ENCODE data around the gene ZCCHC8.
"Not testable (repeated sequence)": the region's sequence is repeated elsewhere in the genome, so short reads cannot be mapped to it uniquely, and the experiment has no call there.

Gene ZCCHC8

DNA sequence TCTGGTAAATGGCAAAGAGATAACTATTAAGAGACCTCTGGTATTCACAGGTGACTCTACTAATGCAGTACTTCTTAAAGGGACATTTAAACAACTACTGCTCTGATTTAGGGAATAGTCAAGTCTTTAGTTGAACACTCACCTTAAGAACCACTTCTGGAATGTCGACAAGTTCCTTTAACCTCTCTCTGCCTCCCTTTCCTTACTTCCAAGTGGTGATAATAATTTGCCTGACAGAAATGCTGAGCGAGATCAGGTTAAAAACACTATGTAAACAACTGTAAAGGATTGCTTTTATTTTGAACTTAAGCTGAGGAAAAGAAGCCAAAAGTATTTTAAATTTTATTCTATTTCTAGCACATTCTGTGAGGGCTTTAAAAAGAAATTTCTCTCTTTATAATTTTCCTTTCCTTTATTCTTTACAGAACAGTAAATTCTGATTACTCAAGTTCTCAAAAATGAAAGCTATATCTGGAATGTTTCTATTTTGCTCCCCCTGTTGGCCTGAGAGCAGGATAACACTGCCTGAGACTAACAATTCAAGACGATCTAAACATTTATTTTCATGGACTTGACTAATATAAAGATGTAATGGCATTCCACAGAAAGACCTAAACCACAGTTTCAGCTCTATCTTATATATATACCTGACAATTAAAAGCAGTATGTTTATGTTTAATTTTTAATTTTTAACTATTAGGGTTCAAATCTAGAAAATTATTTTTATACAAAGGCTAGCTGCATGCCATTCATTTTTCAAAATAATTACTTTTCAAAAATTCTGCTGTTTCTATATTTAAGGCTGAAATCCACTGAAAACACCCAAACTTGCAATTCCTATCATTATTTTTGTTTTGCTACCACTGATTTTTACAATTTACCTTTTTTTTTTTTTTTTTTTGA is 29.2 kb downstream of the ZCCHC8 start:
- no peak for DNase-seq (ENCODE audit: low read depth in 2 of 2)

GRCh38 chr12:122470576-122470975 is 30.2 kb downstream of the ZCCHC8 start:
- DNase-seq (ENCODE audit: low read depth in 2 of 2): not testable (repeated sequence)

DNA sequence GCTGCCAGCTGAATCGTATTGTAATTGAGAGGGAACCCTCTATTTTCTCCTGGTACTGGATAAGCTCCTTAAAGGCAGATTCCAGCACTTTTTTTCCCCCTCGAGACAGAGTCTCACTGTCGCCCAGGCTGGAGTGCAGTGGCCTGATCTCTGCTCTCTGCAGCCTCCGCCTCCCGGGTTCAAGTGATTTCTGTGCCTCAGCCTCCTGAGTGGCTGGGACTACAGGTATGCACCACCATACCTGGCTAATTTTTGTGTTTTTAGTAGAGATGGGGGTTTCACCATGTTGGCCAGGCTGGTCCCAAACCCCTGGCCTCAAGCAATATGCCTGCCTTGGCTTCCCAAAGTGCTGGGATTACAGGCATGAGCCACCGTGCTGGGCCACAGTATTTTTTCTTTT is 30.9 kb downstream of the ZCCHC8 start:
- not testable (repeated sequence) for DNase-seq (ENCODE audit: low read depth in 2 of 2)

GRCh38 chr12:122467983-122468382 is 32.7 kb downstream of the ZCCHC8 start:
- DNase-seq (ENCODE audit: low read depth in 2 of 2): no peak

GRCh38 chr12:122464317-122465042 is 36.3 kb downstream of the ZCCHC8 start:
- not testable (repeated sequence) for DNase-seq (ENCODE audit: low read depth in 2 of 2)

DNA sequence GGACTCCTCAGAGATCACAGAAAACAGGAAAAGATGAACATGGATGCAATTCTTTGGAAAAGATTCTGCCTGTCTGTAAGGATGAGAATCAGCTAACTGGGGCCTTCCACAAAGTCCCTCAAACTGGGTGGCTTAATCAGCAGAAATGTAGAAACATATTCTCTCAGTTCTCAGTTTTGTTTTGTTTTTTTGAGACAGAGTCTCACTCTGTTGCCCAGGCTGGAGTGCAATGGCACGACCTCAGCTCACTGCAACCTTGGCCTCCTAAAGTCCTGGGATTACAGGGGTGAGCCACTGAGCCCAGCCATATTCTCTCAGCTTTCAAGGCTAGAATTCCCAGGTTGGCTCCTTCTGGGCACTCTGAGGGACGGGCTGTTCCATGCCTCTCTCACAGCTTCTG is 40.1 kb downstream of the ZCCHC8 start:
- DNase-seq (ENCODE audit: low read depth in 2 of 2): no peak

DNA sequence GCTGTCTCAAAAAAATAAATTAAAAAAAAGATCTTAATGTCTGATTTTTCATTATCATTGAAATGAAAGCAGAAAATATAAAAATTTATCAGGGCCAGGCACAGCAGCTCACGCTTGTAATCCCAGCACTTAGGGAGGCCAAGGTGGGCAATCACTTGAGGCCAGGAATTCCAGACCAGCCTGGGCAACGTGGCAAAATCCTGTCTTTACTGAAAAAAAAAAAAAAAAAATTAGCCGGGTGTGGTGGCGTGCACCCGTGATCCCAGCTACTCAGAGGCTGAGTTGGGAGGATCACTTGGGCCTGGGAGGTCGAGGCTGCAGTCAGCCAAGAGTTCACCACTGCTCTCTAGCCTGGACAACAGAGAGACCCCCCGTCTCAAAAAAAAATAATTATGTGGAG is 40.7 kb downstream of the ZCCHC8 start:
- DNase-seq (ENCODE audit: low read depth in 2 of 2): no peak

DNA sequence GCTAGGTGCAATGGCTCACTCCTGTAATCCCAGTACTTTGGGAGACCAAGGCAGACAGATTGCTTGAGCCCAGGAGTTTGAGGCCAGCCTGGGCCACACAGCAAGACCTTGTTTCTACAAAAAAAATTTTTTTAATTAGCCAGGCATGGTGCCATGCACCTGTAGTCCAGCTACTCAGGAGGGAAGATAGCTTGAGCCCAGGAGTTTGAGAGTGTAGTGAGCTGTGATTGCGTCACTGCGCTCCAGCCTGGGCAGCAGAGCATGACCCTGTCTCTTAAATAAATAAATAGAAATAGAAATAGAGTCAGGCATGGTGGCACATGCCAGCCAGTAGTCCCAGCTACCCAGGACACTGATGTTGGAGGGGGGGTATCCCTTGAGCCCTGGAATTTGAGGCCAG is 41.5 kb downstream of the ZCCHC8 start:
- no peak for DNase-seq (ENCODE audit: low read depth in 2 of 2)

DNA sequence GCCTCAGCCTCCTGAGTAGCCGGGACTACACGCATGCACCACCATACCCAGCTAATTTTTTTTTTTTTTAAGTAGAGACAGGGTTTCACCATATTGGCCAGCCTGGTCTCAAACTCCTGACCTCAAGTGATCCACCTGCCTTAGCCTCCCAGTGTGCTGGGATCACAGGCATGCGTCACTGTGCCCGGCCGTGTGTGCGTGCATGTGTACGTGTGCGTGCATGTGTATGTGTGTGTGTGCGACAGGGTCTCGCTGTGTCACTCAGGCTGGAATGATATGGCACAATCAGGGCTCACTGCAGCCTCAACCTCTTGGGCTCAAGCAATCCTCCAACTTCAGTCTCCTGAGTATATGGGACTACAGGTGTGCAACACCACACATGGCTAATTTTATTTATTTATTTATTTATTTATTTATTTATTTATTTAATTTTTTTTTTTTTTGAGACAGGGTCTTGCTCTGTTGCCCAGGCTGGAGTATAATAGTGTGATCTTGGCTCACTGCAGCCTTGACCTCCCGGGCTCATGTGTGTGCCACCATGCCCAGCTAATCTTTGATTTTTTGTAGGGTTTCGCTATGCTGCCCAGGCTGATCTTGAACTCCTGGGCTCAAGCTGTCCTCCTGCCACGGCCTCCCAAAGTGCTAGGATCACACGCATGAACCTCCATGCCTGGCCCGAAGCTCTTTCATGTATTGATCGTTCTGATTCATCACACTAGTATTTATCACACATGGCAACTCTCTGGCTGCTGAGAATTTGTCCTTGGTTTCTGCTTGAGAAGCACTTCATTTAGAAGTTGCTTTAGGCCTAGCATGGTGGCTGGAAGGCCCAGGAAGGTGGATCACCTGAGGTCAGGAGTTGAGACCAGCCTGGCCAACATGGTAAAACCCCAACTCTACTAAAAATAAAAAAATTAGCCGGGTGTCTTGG is 42.4 kb downstream of the ZCCHC8 start:
- no peak for DNase-seq (ENCODE audit: low read depth in 2 of 2)

GRCh38 chr12:122457627-122458026 is 43.1 kb downstream of the ZCCHC8 start:
- DNase-seq (ENCODE audit: low read depth in 2 of 2): no peak

- DNase-seq (ENCODE audit: low read depth in 2 of 2): no peak
Observed at GRCh38 chr12:122454739-122455138, 46.0 kb downstream of the ZCCHC8 start.

GRCh38 chr12:122454250-122454721 is 46.4 kb downstream of the ZCCHC8 start:
- no peak for DNase-seq (ENCODE audit: low read depth in 2 of 2)

GRCh38 chr12:122452701-122453285 is 47.9 kb downstream of the ZCCHC8 start:
- no peak for DNase-seq (ENCODE audit: low read depth in 2 of 2)

DNA sequence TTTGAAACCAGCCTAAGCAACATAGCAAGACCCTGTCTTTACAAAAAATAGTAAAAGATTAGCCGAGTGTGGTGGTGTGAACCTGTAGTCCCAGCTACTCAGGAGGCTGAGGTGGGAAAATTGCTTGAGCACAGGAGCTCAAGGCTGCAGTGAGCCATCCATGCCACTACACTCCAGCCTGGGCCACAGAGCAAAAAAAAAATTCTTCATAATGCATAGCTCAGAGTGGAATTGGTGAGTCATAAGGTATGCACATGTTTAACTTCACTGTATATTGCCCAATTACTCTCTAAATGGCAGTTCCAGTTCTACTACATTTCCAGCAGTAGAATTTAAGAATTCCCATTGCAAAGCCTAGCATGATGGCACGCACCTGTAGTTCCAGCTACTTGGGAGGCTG is 51.4 kb downstream of the ZCCHC8 start:
- DNase-seq (ENCODE audit: low read depth in 2 of 2): no peak

DNA sequence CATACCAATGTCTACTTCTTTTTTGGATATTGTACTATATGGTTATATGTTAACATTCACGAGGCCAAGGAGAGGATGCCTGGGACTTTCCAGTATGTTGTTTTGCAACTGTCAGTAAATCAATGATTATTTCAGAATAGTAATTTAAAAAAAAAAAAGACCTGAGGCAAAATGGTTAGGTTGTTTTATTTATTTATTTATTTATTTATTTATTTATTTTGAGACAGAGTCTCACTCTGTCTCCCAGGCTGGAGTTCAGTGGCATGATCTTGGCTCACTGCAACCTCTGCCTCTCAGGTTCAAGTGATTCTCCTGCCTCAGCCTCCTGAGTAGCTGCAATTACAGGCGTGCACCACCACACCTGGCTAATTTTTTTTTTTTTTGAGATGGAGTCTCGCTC is 52.9 kb downstream of the ZCCHC8 start:
- not testable (repeated sequence) for DNase-seq (ENCODE audit: low read depth in 2 of 2)

GRCh38 chr12:122446390-122446789 is 54.3 kb downstream of the ZCCHC8 start:
- DNase-seq (ENCODE audit: low read depth in 2 of 2): not testable (repeated sequence)

GRCh38 chr12:122444071-122444470 is 56.7 kb downstream of the ZCCHC8 start:
- DNase-seq (ENCODE audit: low read depth in 2 of 2): not testable (repeated sequence)

DNA sequence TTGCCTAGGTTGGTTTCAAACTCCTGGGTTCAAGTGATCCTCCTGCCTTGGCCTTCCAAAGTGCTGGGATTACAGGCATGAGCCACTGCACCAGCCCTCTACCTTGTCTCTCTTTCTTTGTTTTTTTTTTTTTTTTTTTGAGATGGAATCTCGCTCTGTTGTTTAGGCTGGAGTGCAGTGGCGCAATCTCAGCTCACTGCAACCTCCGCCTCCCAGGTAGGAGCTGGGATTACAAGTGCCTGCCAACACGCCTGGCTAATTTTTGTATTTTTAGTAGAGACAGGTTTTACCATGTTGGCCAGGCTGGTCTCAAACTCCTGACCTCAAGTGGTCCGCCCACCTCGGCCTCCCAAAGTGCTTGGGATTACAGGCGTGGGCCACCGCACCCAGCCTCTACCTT is 61.9 kb downstream of the ZCCHC8 start:
- DNase-seq (ENCODE audit: low read depth in 2 of 2): not testable (repeated sequence)

DNA sequence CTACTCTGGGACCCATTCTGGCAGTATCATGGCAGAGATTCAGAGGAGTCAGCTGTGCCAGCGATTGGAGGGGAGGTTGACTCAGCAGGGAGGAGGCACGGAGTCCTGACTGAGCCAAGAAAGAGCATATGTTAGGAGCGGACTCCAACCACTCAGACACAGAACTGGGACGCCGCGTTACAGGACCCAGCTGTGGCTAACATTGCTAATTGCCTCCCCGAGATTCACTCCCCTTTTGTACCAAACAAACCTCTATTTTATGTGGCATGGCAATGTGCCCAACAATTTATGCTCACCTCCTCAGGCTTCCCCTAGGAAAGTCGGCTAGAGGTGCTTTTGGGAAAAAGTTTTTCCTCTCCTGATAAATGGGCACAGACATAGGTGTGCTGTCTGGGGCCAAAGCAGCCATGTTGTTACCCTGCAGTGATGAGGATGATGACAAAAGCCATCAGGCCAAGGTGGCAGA is 63.0 kb downstream of the ZCCHC8 start:
- DNase-seq (ENCODE audit: low read depth in 2 of 2): no peak

DNA sequence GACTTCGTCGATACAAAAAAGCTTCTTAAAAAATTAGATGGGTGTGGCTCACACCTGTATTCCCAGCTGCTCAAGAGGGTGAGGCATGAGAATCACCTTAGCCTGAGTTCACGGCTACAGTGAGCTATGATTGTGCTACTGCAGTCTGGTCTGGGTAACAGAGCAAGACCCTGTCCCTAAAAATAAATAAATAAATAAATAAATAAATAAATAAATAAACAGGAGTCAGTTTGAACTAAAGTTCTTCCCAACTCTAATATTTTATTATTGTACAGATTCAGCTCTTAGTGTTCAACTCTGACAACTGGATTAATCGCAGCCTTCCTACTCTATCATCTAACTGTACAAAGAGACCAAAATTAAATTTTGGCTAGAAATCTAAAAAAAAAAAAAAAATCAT is 65.5 kb downstream of the ZCCHC8 start:
- no peak for DNase-seq (ENCODE audit: low read depth in 2 of 2)

DNA sequence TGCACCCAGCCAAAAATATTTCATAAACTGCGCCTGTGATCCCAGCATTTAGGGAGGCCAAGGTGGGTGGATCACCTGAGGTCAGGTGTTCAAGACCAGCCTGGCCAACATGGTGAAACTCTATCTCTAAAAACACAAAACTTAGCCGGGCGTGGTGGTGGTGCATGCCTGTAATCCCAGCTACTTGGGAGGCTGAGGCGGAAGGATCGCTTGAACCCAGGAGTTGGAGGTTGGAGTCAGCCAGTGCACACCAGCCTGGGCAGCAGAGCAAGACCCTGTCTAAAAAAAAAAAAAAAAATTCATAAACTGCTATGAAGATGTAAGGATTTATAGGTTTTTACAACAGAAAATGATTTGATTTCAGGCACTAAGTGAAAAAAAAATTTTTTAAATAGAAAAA is 71.7 kb downstream of the ZCCHC8 start:
- not testable (repeated sequence) for DNase-seq (ENCODE audit: low read depth in 2 of 2)

All from activated CD8-positive, alpha-beta memory T cell treated with anti-CD3 and anti-CD28 coated beads for 4 hours (primary cell).